ENCODE results near the gene CENPA. TPM values are rescaled to one million over a fixed set of nuclear protein-coding genes. Genes with fewer than 3 reads are reported as not detected.

CENPA gene
- 3.2 TPM for total RNA-seq

GRCh38 chr2:26785431-26786206 is at the start of gene CENPA:
CENPA (plus strand) TSS chr2:26786056; CDS start chr2:26786197, 141 bp downstream.

GRCh38 chr2:26764078-26764887 is 21.6 kb upstream of the CENPA start, which contains the start of gene SLC35F6:
SLC35F6 (plus strand) TSS chr2:26764284; CDS start chr2:26764350, 66 bp downstream.

Other genes starting within 250 kb of the CENPA start
- not detected for gene CIB4, start 144.7 kb upstream of the CENPA start, total RNA-seq
- gene KCNK3, start 93.3 kb upstream of the CENPA start, total RNA-seq, result 10.1 TPM
- 29.8 TPM for gene SLC35F6, start 21.8 kb upstream of the CENPA start, total RNA-seq
- gene DPYSL5, start 62.1 kb downstream of the CENPA start, total RNA-seq, result 181 TPM
- 39.9 TPM for gene MAPRE3, start 184.6 kb downstream of the CENPA start, total RNA-seq
- gene TMEM214, start 246.9 kb downstream of the CENPA start, total RNA-seq, result 14.5 TPM

Measured in diencephalon (tissue), 1 donor.